ENCODE data around the gene IL1RN.

- TF ChIP-seq ZMYM2 (CRISPR knock-in tag; IDR thresholded peaks at IDR 0.05) (no peak), POLR2AphosphoS5 (IDR thresholded peaks at IDR 0.05; ENCODE audit: low read depth, low read length) (no peak), SRF (IDR thresholded peaks at IDR 0.05; ENCODE audit: low read depth, low read length) (no peak), ZBTB7A (CRISPR knock-in tag; IDR thresholded peaks at IDR 0.05) (no peak), CTCF (CRISPR knock-in tag; IDR thresholded peaks at IDR 0.05) (no peak), KLF13 (CRISPR knock-in tag; IDR thresholded peaks at IDR 0.05) (no peak), RAD21 (CRISPR knock-in tag; IDR thresholded peaks at IDR 0.05) (no peak), CHD2 (IDR thresholded peaks at IDR 0.05; ENCODE audit: low read depth, low read length) (no peak), POLR2A (IDR thresholded peaks at IDR 0.05; ENCODE audit: insufficient read depth in 1 of 2, low read depth in 2 of 2, low read length in 2 of 2) (no peak), DZIP1 (CRISPR knock-in tag; IDR thresholded peaks at IDR 0.05) (no peak), ZNF687 (CRISPR knock-in tag; IDR thresholded peaks at IDR 0.05) (no peak), ZSCAN5A (CRISPR knock-in tag; IDR thresholded peaks at IDR 0.05; ENCODE audit: borderline replicate concordance) (no peak)
These were observed 11.1 kb upstream of the IL1RN start for GRCh38 chr2:113116100-113116958.
